Left lung (tissue), 10 donors: ENCODE data around the gene MTUS2. TPM values are rescaled to one million over a fixed set of nuclear protein-coding genes. Genes with fewer than 3 reads are reported as not detected.

Experiments used
- ATAC-seq: fragments of 200-7000 bp; cut with Tn5 transposase; one replicate; pipeline ENCODE4 v1.9.1; 2020; ENCODE audit warnings: moderate library complexity
- DNase-seq, 4 donors: peaks; one replicate each; pipeline ENCODE4 v3.0.0-alpha.2; 2013 to 2020
- H3K27ac ChIP-seq, 2 donors: fragments of 200-600 bp; sonication (generic) in 1 of 2; one replicate each; pipeline versions ENCODE4 v1.5.0 to v1.8.0; 2020 to 2021
- H3K27me3 ChIP-seq, 2 donors: fragments of 200-600 bp; sonication (generic) in 1 of 2; one replicate each; pipeline versions ENCODE4 v1.5.0 to v1.8.0; 2020 to 2021
- H3K36me3 ChIP-seq, 2 donors: fragments of 200-600 bp; sonication (generic) in 1 of 2; one replicate each; pipeline versions ENCODE4 v1.5.0 to v1.8.0; 2020 to 2021
- H3K4me1 ChIP-seq, 2 donors: fragments of 200-600 bp; one replicate each; pipeline ENCODE4 v1.8.0; 2021
- H3K4me3 ChIP-seq, 2 donors: fragments of 200-600 bp; sonication (generic) in 1 of 2; one replicate each; pipeline versions ENCODE4 v1.5.0 to v1.8.0; 2020 to 2021; ENCODE audit warnings: mild to moderate bottlenecking in 1 of 2
- H3K9me3 ChIP-seq, 2 donors: fragments of 200-600 bp; sonication (generic) in 1 of 2; one replicate each; pipeline versions ENCODE4 v1.5.0 to v1.8.0; 2020 to 2021
- CTCF ChIP-seq, 2 donors: fragments of 200-600 bp; sonication (generic) in 1 of 2; IDR thresholded peaks; one replicate each; pipeline versions ENCODE4 v1.5.0 to v1.8.0; 2021; ENCODE audit warnings: antibody characterized with exemption in 2 of 2
- intact Hi-C, 2 donors: fragments of 100-400 bp; cut with DNase I; formaldehyde crosslinking; loops; one replicate each; pipeline versions ENCODE4 v1.11.2 to v1.14.2; 2022
- polyA plus RNA-seq, 6 donors: library from polyadenylated mRNA; unstranded; fragments of 120-200 nt; gene quantifications; one replicate each; pipeline ENCODE4 v1.2.1, GENCODE V29; 2013; ENCODE audit not compliant: insufficient read length in 6 of 6
- total RNA-seq, 2 donors: library from RNA; stranded (reverse); fragmentation: NEBNext Ultra II Directional; extraction: Animal tissue kit (Norgen Biotek cat#: 25700); gene quantifications; one replicate each; pipeline ENCODE4 v1.2.1, GENCODE V29; 2021
- donor health status: DM: no; HTN: yes; CAD: no.
- donor health status: DM: no; HTN: no; CAD: no.

Gene MTUS2
- total and polyA plus RNA-seq, 8 donors = 0.21 to 0.92 (median 0.50) TPM

- no peak overlapping the region for H3K27ac ChIP-seq
- no peak for ATAC-seq
- no peak for TF ChIP-seq CTCF (IDR thresholded peaks at IDR 0.05)
- H3K27me3 ChIP-seq = peaks cover 0 to 3% of the 10 kb centered on the region in 2 donors
- no peak overlapping the region for H3K4me3 ChIP-seq
- no peaks in the 10 kb centered on the region for H3K4me1 ChIP-seq
- DNase-seq = no peak
- no peaks in the 10 kb centered on the region for H3K36me3 ChIP-seq
- intact Hi-C loops = no loop called here
- H3K9me3 ChIP-seq = no peaks in the 10 kb centered on the region
These were observed 133.7 kb downstream of the MTUS2 start for GRCh38 chr13:28953714-28954418.

GRCh38 chr13:28954419-28954725 lies 134.2 kb downstream of the MTUS2 start:
- Histone ChIP-seq H3K27me3 (no peaks in the 10 kb centered on the region), H3K4me3 (no peak overlapping the region), H3K27ac (no peak overlapping the region), H3K9me3 (no peaks in the 10 kb centered on the region), H3K36me3 (no peaks in the 10 kb centered on the region), H3K4me1 (no peaks in the 10 kb centered on the region)
- intact Hi-C loops = no loop called here
- no peak for DNase-seq
- no peak for ATAC-seq
- no peak for TF ChIP-seq CTCF (IDR thresholded peaks at IDR 0.05)

GRCh38 chr13:28954810-28955209 lies 134.7 kb downstream of the MTUS2 start:
- DNase-seq = no peak
- ATAC-seq = no peak
- no peaks in the 10 kb centered on the region for H3K36me3 ChIP-seq
- no peak for TF ChIP-seq CTCF (IDR thresholded peaks at IDR 0.05)
- H3K27me3 ChIP-seq = no peaks in the 10 kb centered on the region
- no peaks in the 10 kb centered on the region for H3K4me1 ChIP-seq
- no peaks in the 10 kb centered on the region for H3K9me3 ChIP-seq
- no peak overlapping the region for H3K27ac ChIP-seq
- H3K4me3 ChIP-seq = no peak overlapping the region
- intact Hi-C loops = no loop called here

GRCh38 chr13:28955264-28955966 lies 135.3 kb downstream of the MTUS2 start:
- Histone ChIP-seq H3K9me3 (no peaks in the 10 kb centered on the region), H3K36me3 (no peaks in the 10 kb centered on the region), H3K27me3 (no peaks in the 10 kb centered on the region), H3K27ac (no peak overlapping the region), H3K4me3 (no peak overlapping the region), H3K4me1 (no peaks in the 10 kb centered on the region)
- intact Hi-C loops = no loop called here
- TF ChIP-seq CTCF (IDR thresholded peaks at IDR 0.05) = no peak
- ATAC-seq (no peak), DNase-seq (no peak)

- H3K36me3 ChIP-seq = no peaks in the 10 kb centered on the region
- no peak overlapping the region for H3K27ac ChIP-seq
- no peak for TF ChIP-seq CTCF (IDR thresholded peaks at IDR 0.05)
- no peak overlapping the region for H3K4me3 ChIP-seq
- ATAC-seq = no peak
- intact Hi-C loops = no loop called here
- no peaks in the 10 kb centered on the region for H3K27me3 ChIP-seq
- no peaks in the 10 kb centered on the region for H3K4me1 ChIP-seq
- no peak for DNase-seq
- H3K9me3 ChIP-seq = no peaks in the 10 kb centered on the region
These were observed 137.9 kb downstream of the MTUS2 start for GRCh38 chr13:28958018-28958417.
